SK-N-SH treated with all-trans-retinoic acid at 6 μM for 48 hours (cell line): Measurements from ENCODE around the gene SLC35E3.

Experiments
- ATAC-seq: fragments of 200-7000 bp; cut with Tn5 transposase; 3 replicates; pipeline ENCODE4 v1.9.1; 2020; ENCODE audit warnings: mild to moderate bottlenecking, moderate library complexity
- ARNTL ChIP-seq: fragments of 450-650 bp; formaldehyde crosslinking; IDR thresholded peaks from 2 replicates; pipeline ENCODE4 v1.5.0; 2020; ENCODE audit warnings: low read depth, mild to moderate bottlenecking, moderate library complexity, borderline replicate concordance
- BACH2 ChIP-seq: fragments of 250-450 bp; sonication (Bioruptor Pico); IDR thresholded peaks from 2 replicates; pipeline ENCODE4 v1.9.0; 2021; ENCODE audit warnings: mild to moderate bottlenecking, borderline replicate concordance
- ESRRG ChIP-seq: fragments of 250-450 bp; sonication (Bioruptor Pico); IDR thresholded peaks from 2 replicates; pipeline ENCODE4 v1.6.1; 2021; ENCODE audit warnings: mild to moderate bottlenecking
- GLIS3 ChIP-seq: fragments of 250-450 bp; sonication (Bioruptor Pico); IDR thresholded peaks from 2 replicates; pipeline ENCODE4 v1.5.0; 2020; ENCODE audit warnings: mild to moderate bottlenecking, moderate library complexity
- ISL1 ChIP-seq: fragments of 250-450 bp; sonication (Bioruptor Pico); IDR thresholded peaks from 2 replicates; pipeline ENCODE4 v2.1.2; 2022; ENCODE audit warnings: mild to moderate bottlenecking, moderate library complexity
- OSR1 ChIP-seq: fragments of 250-450 bp; sonication (Bioruptor Pico); IDR thresholded peaks from 2 replicates; pipeline ENCODE4 v1.8.0; 2022; ENCODE audit warnings: moderate library complexity, mild to moderate bottlenecking, inconsistent platforms
- PPARA ChIP-seq: fragments of 250-450 bp; sonication (Bioruptor Pico); IDR thresholded peaks from 2 replicates; pipeline ENCODE4 v1.5.0; 2020; ENCODE audit warnings: mild to moderate bottlenecking, borderline replicate concordance
- TCF4 ChIP-seq: fragments of 250-450 bp; sonication (Bioruptor Pico); IDR thresholded peaks from 2 replicates; pipeline ENCODE4 v1.8.0; 2021; ENCODE audit warnings: mild to moderate bottlenecking, moderate library complexity, borderline replicate concordance
- TOX ChIP-seq: fragments of 250-450 bp; sonication (Bioruptor Pico); IDR thresholded peaks from 2 replicates; pipeline ENCODE4 v1.8.0; 2021; ENCODE audit warnings: mild to moderate bottlenecking, moderate library complexity, borderline replicate concordance
- ZC3H10 ChIP-seq: fragments of 250-450 bp; sonication (Bioruptor Pico); IDR thresholded peaks from 2 replicates; pipeline ENCODE4 v1.5.1; 2021; ENCODE audit warnings: mild to moderate bottlenecking, moderate library complexity
- ZFP30 ChIP-seq: fragments of 450-650 bp; formaldehyde crosslinking; IDR thresholded peaks from 2 replicates; pipeline ENCODE4 v1.5.0; 2022; ENCODE audit warnings: mild to moderate bottlenecking, moderate library complexity
- ZNF565 ChIP-seq: fragments of 450-650 bp; formaldehyde crosslinking; conservative IDR thresholded peaks from 2 replicates; pipeline ENCODE4 v1.5.0; 2020; ENCODE audit warnings: low read depth, mild to moderate bottlenecking, moderate library complexity
- ZNF70 ChIP-seq: fragments of 450-650 bp; formaldehyde crosslinking; IDR thresholded peaks from 2 replicates; pipeline ENCODE4 v1.5.0; 2020; ENCODE audit warnings: mild to moderate bottlenecking, moderate library complexity
- ZNF8 ChIP-seq: fragments of 450-650 bp; formaldehyde crosslinking; IDR thresholded peaks from 2 replicates; pipeline ENCODE4 v1.5.0; 2020; ENCODE audit warnings: mild to moderate bottlenecking, moderate library complexity
- TF ChIP-seq, protein P1 (sequence below): fragments of 250-450 bp; sonication (Bioruptor Pico); IDR thresholded peaks from 2 replicates; pipeline ENCODE4 v1.5.1; 2020; ENCODE audit warnings: low read depth, mild to moderate bottlenecking, moderate library complexity
- TF ChIP-seq, protein P2 (sequence below): fragments of 250-450 bp; sonication (Bioruptor Pico); IDR thresholded peaks from 2 replicates; pipeline ENCODE4 v1.8.0; 2021; ENCODE audit warnings: low read depth, mild to moderate bottlenecking, moderate library complexity, borderline replicate concordance
- TF ChIP-seq, protein P3 (sequence below): fragments of 250-450 bp; sonication (Bioruptor Pico); IDR thresholded peaks from 2 replicates; pipeline ENCODE4 v1.5.0; 2020; ENCODE audit warnings: mild to moderate bottlenecking, moderate library complexity
- TF ChIP-seq, protein P4 (sequence below): fragments of 250-450 bp; sonication (Bioruptor Pico); IDR thresholded peaks from 2 replicates; pipeline ENCODE4 v1.8.0; 2020; ENCODE audit warnings: mild to moderate bottlenecking, moderate library complexity, borderline replicate concordance
- TF ChIP-seq, protein P5 (sequence below): fragments of 250-450 bp; sonication (Bioruptor Pico); IDR thresholded peaks from 2 replicates; pipeline ENCODE4 v1.5.1; 2021; ENCODE audit warnings: mild to moderate bottlenecking, moderate library complexity

SLC35E3 gene

DNA sequence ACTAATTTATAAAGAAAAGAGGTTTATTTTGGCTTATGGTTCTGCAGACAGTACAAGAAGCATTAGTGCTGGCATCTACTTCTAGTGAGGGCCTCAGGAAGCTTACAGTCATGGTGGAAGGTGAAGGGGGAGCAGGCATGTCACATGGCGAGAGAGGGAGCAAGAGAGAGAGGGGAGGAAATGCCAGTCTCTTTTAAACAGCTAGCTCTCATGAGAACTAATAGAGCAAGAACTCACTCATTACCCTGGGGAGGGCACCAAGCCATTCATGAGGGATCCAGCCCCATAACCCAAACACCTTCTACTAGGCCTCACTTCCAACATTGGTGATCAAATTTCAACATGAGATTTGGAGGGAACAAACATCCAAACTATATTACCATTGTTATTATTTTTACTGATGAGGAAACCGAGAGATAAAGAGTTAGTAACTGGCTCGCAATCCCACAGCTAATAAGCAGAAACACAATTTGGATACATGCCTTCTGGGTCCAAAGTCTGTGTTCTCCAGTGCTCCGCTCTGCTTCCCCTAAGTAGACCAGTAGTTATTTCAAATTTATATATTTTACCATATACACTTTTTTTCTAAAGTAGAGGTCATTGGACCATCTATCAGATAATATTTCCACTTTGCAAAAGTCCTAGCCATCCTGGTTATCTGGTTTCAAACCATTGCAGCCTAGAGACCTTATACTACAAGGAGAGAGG lies 9.7 kb downstream of the SLC35E3 start:
- TF ChIP-seq GLIS3 (no peak), ESRRG (no peak)
- TF ChIP-seq, protein P1, sequence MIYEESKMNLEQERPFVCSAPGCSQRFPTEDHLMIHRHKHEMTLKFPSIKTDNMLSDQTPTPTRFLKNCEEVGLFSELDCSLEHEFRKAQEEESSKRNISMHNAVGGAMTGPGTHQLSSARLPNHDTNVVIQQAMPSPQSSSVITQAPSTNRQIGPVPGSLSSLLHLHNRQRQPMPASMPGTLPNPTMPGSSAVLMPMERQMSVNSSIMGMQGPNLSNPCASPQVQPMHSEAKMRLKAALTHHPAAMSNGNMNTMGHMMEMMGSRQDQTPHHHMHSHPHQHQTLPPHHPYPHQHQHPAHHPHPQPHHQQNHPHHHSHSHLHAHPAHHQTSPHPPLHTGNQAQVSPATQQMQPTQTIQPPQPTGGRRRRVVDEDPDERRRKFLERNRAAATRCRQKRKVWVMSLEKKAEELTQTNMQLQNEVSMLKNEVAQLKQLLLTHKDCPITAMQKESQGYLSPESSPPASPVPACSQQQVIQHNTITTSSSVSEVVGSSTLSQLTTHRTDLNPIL = no peak
- TF ChIP-seq, all 23 proteins: peak for 0
- no peak for ATAC-seq

DNA sequence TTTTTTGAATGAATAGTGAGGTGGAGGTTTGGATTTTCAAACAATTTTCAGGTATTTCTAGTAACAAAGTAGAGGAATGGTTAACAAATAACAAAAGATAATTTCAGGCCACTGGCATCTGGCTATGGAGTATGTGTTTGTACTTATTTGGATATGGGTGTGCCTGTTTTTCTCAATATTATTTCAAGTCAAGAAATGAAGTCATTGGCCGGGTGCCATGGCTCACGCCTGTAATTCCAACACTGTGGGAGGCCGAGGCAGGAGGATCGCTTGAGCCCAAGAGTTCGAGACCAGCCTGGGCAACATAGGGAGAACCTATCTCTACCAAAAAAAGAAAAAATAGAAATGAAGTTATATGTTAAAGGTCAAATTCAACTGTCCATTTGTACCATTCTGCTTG lies 13.9 kb downstream of the SLC35E3 start:
- TF ChIP-seq ZNF70 (CRISPR knock-in tag) = no peak
- no peak for TF ChIP-seq TCF4
- no peak for TF ChIP-seq TOX (CRISPR knock-in tag)
- TF ChIP-seq ZNF8 (CRISPR knock-in tag) = no peak
- TF ChIP-seq ZNF565 (CRISPR knock-in tag) = no peak
- TF ChIP-seq ZC3H10 (CRISPR knock-in tag) = no peak
- TF ChIP-seq PPARA (CRISPR knock-in tag) = no peak
- no peak for TF ChIP-seq GLIS3
- no peak for TF ChIP-seq BACH2 (CRISPR knock-in tag)
- TF ChIP-seq, protein P1 = no peak
- TF ChIP-seq ARNTL (CRISPR knock-in tag) = no peak
- TF ChIP-seq ESRRG = no peak
- no peak for ATAC-seq

GRCh38 chr12:68760806-68761441 lies 14.9 kb downstream of the SLC35E3 start:
- ATAC-seq = no peak
- TF ChIP-seq TOX (CRISPR knock-in tag) (no peak), ZNF70 (CRISPR knock-in tag) (no peak)
- TF ChIP-seq, protein P1 = no peak
- TF ChIP-seq, protein P2, sequence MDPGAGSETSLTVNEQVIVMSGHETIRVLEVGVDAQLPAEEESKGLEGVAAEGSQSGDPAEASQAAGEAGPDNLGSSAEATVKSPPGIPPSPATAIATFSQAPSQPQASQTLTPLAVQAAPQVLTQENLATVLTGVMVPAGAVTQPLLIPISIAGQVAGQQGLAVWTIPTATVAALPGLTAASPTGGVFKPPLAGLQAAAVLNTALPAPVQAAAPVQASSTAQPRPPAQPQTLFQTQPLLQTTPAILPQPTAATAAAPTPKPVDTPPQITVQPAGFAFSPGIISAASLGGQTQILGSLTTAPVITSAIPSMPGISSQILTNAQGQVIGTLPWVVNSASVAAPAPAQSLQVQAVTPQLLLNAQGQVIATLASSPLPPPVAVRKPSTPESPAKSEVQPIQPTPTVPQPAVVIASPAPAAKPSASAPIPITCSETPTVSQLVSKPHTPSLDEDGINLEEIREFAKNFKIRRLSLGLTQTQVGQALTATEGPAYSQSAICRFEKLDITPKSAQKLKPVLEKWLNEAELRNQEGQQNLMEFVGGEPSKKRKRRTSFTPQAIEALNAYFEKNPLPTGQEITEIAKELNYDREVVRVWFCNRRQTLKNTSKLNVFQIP (CRISPR knock-in tag) = no peak
- TF ChIP-seq, protein P3, sequence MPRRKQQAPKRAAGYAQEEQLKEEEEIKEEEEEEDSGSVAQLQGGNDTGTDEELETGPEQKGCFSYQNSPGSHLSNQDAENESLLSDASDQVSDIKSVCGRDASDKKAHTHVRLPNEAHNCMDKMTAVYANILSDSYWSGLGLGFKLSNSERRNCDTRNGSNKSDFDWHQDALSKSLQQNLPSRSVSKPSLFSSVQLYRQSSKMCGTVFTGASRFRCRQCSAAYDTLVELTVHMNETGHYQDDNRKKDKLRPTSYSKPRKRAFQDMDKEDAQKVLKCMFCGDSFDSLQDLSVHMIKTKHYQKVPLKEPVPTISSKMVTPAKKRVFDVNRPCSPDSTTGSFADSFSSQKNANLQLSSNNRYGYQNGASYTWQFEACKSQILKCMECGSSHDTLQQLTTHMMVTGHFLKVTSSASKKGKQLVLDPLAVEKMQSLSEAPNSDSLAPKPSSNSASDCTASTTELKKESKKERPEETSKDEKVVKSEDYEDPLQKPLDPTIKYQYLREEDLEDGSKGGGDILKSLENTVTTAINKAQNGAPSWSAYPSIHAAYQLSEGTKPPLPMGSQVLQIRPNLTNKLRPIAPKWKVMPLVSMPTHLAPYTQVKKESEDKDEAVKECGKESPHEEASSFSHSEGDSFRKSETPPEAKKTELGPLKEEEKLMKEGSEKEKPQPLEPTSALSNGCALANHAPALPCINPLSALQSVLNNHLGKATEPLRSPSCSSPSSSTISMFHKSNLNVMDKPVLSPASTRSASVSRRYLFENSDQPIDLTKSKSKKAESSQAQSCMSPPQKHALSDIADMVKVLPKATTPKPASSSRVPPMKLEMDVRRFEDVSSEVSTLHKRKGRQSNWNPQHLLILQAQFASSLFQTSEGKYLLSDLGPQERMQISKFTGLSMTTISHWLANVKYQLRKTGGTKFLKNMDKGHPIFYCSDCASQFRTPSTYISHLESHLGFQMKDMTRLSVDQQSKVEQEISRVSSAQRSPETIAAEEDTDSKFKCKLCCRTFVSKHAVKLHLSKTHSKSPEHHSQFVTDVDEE (CRISPR knock-in tag) = no peak
- TF ChIP-seq, protein P4, sequence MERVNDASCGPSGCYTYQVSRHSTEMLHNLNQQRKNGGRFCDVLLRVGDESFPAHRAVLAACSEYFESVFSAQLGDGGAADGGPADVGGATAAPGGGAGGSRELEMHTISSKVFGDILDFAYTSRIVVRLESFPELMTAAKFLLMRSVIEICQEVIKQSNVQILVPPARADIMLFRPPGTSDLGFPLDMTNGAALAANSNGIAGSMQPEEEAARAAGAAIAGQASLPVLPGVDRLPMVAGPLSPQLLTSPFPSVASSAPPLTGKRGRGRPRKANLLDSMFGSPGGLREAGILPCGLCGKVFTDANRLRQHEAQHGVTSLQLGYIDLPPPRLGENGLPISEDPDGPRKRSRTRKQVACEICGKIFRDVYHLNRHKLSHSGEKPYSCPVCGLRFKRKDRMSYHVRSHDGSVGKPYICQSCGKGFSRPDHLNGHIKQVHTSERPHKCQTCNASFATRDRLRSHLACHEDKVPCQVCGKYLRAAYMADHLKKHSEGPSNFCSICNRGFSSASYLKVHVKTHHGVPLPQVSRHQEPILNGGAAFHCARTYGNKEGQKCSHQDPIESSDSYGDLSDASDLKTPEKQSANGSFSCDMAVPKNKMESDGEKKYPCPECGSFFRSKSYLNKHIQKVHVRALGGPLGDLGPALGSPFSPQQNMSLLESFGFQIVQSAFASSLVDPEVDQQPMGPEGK (CRISPR knock-in tag) = no peak

DNA sequence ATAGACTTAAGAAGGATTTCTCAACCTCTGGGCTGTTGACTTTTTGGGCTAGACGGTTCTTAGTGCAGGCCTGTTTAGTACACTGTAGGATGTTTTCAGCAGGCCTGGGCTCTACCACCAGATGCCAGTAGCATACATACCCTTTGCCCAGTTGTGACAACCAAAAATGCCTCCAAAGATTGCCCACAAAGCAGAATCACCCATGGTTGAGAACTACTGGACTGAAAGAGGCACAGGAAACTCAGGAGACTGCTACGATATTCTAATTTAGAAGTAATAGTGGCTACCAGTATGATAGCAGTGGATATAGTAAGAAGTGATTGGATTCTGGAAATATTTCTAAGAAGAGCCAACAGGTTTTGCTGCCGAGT lies 15.5 kb downstream of the SLC35E3 start:
- no peak for ATAC-seq
- TF ChIP-seq ZNF70 (CRISPR knock-in tag) = no peak
- TF ChIP-seq PPARA (CRISPR knock-in tag) = no peak
- no peak for TF ChIP-seq ISL1 (CRISPR knock-in tag)
- TF ChIP-seq ZFP30 (CRISPR knock-in tag) = no peak
- TF ChIP-seq OSR1 (CRISPR knock-in tag) = no peak
- no peak for TF ChIP-seq ZNF565 (CRISPR knock-in tag)
- no peak for TF ChIP-seq ZC3H10 (CRISPR knock-in tag)
- TF ChIP-seq, protein P5, sequence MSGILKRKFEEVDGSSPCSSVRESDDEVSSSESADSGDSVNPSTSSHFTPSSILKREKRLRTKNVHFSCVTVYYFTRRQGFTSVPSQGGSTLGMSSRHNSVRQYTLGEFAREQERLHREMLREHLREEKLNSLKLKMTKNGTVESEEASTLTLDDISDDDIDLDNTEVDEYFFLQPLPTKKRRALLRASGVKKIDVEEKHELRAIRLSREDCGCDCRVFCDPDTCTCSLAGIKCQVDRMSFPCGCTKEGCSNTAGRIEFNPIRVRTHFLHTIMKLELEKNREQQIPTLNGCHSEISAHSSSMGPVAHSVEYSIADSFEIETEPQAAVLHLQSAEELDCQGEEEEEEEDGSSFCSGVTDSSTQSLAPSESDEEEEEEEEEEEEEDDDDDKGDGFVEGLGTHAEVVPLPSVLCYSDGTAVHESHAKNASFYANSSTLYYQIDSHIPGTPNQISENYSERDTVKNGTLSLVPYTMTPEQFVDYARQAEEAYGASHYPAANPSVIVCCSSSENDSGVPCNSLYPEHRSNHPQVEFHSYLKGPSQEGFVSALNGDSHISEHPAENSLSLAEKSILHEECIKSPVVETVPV (CRISPR knock-in tag) = no peak
- TF ChIP-seq, protein P3 (CRISPR knock-in tag) = no peak
- TF ChIP-seq TCF4 = no peak
- TF ChIP-seq ARNTL (CRISPR knock-in tag) = no peak
